ENCODE data around the gene OTOP2.

OTOP2 gene

DNA sequence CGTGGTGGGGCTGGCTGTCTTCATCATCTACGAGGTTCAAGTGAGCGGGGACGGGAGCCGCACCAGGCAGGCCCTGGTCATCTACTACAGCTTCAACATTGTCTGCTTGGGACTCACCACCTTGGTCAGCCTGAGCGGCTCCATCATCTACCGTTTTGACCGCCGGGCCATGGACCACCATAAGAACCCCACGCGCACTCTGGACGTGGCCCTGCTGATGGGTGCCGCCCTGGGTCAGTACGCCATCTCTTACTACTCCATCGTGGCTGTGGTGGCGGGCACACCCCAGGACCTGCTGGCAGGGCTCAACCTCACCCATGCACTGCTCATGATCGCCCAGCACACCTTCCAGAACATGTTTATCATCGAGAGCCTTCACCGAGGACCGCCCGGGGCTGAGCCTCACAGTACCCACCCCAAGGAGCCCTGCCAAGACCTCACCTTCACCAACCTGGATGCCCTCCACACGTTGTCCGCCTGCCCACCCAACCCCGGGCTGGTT, 6.5 kb downstream of the OTOP2 start:
- Histone ChIP-seq H3K27me3 (ENCODE audit: insufficient read depth, poor library complexity, severe bottlenecking) (peaks cover 11% of the 10 kb centered on the region), H3K36me3 (ENCODE audit: low read depth) (no peaks in the 10 kb centered on the region), H3K9me3 (ENCODE audit: severe bottlenecking) (no peaks in the 10 kb centered on the region), H3K4me1 (ENCODE audit: insufficient read depth, poor library complexity, severe bottlenecking) (no peaks in the 10 kb centered on the region), H3K27ac (ENCODE audit: poor library complexity, severe bottlenecking) (no peak overlapping the region), H3K4me3 (ENCODE audit: severe bottlenecking) (no peak overlapping the region)
- TF ChIP-seq, protein P1, sequence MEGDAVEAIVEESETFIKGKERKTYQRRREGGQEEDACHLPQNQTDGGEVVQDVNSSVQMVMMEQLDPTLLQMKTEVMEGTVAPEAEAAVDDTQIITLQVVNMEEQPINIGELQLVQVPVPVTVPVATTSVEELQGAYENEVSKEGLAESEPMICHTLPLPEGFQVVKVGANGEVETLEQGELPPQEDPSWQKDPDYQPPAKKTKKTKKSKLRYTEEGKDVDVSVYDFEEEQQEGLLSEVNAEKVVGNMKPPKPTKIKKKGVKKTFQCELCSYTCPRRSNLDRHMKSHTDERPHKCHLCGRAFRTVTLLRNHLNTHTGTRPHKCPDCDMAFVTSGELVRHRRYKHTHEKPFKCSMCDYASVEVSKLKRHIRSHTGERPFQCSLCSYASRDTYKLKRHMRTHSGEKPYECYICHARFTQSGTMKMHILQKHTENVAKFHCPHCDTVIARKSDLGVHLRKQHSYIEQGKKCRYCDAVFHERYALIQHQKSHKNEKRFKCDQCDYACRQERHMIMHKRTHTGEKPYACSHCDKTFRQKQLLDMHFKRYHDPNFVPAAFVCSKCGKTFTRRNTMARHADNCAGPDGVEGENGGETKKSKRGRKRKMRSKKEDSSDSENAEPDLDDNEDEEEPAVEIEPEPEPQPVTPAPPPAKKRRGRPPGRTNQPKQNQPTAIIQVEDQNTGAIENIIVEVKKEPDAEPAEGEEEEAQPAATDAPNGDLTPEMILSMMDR (IDR thresholded peaks at IDR 0.05; ENCODE audit: poor library complexity, severe bottlenecking) = no peak
- DNase-seq (ENCODE audit: low spot score) (peak; percentile 47), ATAC-seq (ENCODE audit: low read depth) (no peak)

DNA sequence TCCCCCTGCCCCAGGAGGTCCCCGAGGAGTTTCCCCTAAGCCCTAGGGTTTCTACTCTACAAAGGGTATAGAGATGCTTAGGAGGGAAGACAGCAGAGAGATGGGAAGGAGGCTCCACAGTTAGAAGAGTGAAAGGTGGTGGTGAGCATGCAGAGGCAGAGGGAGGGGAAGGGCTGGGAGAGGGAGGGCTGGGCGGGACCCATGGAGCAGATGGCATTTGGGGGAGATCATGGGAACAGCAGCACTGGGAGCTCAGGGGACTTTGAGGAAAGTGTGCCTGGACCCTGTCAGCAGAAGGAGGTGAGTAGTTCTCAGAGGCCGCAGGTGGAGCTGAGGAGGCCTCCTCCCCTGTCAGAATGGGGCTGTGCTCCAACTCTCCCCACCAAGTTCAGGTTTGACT, 11.0 kb downstream of the OTOP2 start:
- no peaks in the 10 kb centered on the region for H3K4me1 ChIP-seq (ENCODE audit: insufficient read depth, poor library complexity, severe bottlenecking)
- no peaks in the 10 kb centered on the region for H3K9me3 ChIP-seq (ENCODE audit: severe bottlenecking)
- TF ChIP-seq, protein P1 (IDR thresholded peaks at IDR 0.05; ENCODE audit: poor library complexity, severe bottlenecking) = no peak
- ATAC-seq (ENCODE audit: low read depth) (no peak), DNase-seq (ENCODE audit: low spot score) (no peak)
- no peaks in the 10 kb centered on the region for H3K36me3 ChIP-seq (ENCODE audit: low read depth)
- H3K4me3 ChIP-seq (ENCODE audit: severe bottlenecking) = no peak overlapping the region
- H3K27me3 ChIP-seq (ENCODE audit: insufficient read depth, poor library complexity, severe bottlenecking) = peaks cover 29% of the 10 kb centered on the region
- H3K27ac ChIP-seq (ENCODE audit: poor library complexity, severe bottlenecking) = no peak overlapping the region

DNA sequence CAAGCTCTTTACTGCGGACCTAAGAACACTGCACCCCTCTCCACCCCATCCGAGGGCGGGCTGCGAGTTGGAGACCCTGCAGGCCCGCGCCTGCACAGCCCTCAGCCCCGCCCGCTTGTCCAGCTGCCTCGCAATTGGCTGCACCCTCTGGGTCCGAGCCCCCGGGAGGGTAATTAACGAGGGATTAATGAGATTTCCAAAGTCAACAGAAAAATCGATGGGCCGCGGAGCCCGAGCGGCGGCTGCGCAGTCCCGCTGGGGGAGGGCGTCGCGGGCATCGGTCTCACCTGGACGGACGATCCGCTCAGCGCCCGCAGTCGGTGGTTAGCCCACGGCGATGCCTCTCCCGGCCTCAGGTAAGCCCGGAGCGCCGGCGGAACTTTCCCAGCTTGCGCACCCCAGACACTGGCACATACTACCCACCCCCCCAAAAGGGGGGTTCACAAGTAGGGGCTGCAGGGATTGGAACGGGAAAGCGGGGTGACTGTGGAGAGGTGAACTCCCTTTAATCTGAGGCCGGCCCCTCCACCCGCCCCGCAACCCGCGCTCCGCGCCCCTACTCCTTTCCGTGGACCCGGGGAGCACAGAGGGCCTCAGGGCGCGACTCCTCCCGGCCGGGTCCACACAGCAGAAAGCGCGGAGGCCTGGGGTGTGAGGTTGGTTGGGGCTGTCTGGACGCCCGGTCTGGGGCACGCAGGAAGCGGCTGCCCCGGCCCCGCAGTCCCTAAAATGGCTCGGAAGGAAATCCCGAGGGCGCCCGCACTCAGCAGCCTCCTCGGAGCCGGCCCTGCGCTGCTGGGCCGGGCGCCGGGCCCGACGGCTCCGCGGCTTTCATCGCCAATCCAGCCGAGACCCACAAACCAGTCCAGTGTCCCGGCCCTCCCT, 11.8 kb downstream of the OTOP2 start, which contains the start of gene OTOP3:
OTOP3 (plus strand) TSS at position 314 of the 885 bp plus-strand sequence; CDS start at position 338, 24 bp downstream.
- Histone ChIP-seq H3K9me3 (ENCODE audit: severe bottlenecking) (no peaks in the 10 kb centered on the region), H3K4me3 (ENCODE audit: severe bottlenecking) (no peak within 1 kb of the TSS), H3K27ac (ENCODE audit: poor library complexity, severe bottlenecking) (no peak within 1 kb of the TSS), H3K4me1 (ENCODE audit: insufficient read depth, poor library complexity, severe bottlenecking) (no peaks in the 10 kb centered on the region), H3K36me3 (ENCODE audit: low read depth) (no peaks in the 10 kb centered on the region), H3K27me3 (ENCODE audit: insufficient read depth, poor library complexity, severe bottlenecking) (peaks cover 29% of the 10 kb centered on the region)
- DNase-seq (ENCODE audit: low spot score) (peak; percentile 60), ATAC-seq (ENCODE audit: low read depth) (no peak; the same call in 2 of the 3 replicates)
- TF ChIP-seq, protein P1 (IDR thresholded peaks at IDR 0.05; ENCODE audit: poor library complexity, severe bottlenecking) = no peak

DNA sequence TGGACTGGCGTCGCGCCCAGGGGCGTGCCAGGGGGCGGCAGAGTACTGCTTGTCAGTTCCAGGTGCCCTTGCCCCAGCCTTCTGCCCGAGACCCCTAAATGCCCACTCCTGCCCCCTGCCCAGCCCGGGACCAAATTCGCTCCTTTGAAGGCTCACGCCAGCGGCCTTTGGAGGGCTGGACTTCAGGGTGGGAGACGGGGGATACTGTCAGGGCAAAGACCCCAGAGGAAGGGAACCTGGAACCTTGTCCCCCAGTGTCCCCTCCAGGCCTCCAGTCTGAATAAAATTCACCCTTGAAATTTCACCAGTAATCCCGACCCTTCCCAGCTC, 12.4 kb downstream of the OTOP2 start:
- H3K27me3 ChIP-seq (ENCODE audit: insufficient read depth, poor library complexity, severe bottlenecking) = peaks cover 29% of the 10 kb centered on the region
- no peak for ATAC-seq (ENCODE audit: low read depth)
- TF ChIP-seq, protein P1 (IDR thresholded peaks at IDR 0.05; ENCODE audit: poor library complexity, severe bottlenecking) = peak; percentile 8
- no peaks in the 10 kb centered on the region for H3K9me3 ChIP-seq (ENCODE audit: severe bottlenecking)
- no peak overlapping the region for H3K27ac ChIP-seq (ENCODE audit: poor library complexity, severe bottlenecking)
- no peaks in the 10 kb centered on the region for H3K36me3 ChIP-seq (ENCODE audit: low read depth)
- no peaks in the 10 kb centered on the region for H3K4me1 ChIP-seq (ENCODE audit: insufficient read depth, poor library complexity, severe bottlenecking)
- no peak overlapping the region for H3K4me3 ChIP-seq (ENCODE audit: severe bottlenecking)
- no peak for DNase-seq (ENCODE audit: low spot score)
